NCI-H2196 (cell line): ENCODE data around the gene RBFOX1.

ENCODE experiments used
- DNase-seq: peaks from one replicate; lab custom pipeline; 2025; ENCODE audit not compliant: unreplicated experiment; lab: John Stamatoyannopoulos, UW

Gene RBFOX1

GRCh38 chr16:7408700-7409365, 76.2 kb downstream of the RBFOX1 start:
- no peak for DNase-seq

- DNase-seq, result no peak
Measured at GRCh38 chr16:7419441-7419840, 86.8 kb downstream of the RBFOX1 start.

- DNase-seq, result no peak
Measured at GRCh38 chr16:7420079-7420478, 87.4 kb downstream of the RBFOX1 start.

- no peak for DNase-seq
Measured at GRCh38 chr16:7420843-7421242, 88.2 kb downstream of the RBFOX1 start.

- no peak for DNase-seq
Measured at GRCh38 chr16:7421578-7421977, 88.9 kb downstream of the RBFOX1 start.

GRCh38 chr16:7422036-7422888, 89.6 kb downstream of the RBFOX1 start:
- no peak for DNase-seq

- no peak for DNase-seq
Measured at GRCh38 chr16:7423434-7424044, 90.9 kb downstream of the RBFOX1 start.

GRCh38 chr16:7426161-7426560, 93.5 kb downstream of the RBFOX1 start:
- no peak for DNase-seq

- DNase-seq, result no peak
Measured at GRCh38 chr16:7431723-7432122, 99.1 kb downstream of the RBFOX1 start.

GRCh38 chr16:7436306-7436705, 103.7 kb downstream of the RBFOX1 start:
- no peak for DNase-seq

GRCh38 chr16:7437135-7437804, 104.6 kb downstream of the RBFOX1 start:
- no peak for DNase-seq

GRCh38 chr16:7437843-7438242, 105.2 kb downstream of the RBFOX1 start:
- DNase-seq, result no peak

- no peak for DNase-seq
Measured at GRCh38 chr16:7438601-7439000, 106.0 kb downstream of the RBFOX1 start.

GRCh38 chr16:7439518-7439917, 106.9 kb downstream of the RBFOX1 start:
- DNase-seq, result no peak

- DNase-seq, result no peak
Measured at GRCh38 chr16:7440886-7441400, 108.3 kb downstream of the RBFOX1 start.

- DNase-seq, result no peak
Measured at GRCh38 chr16:7442050-7442449, 109.4 kb downstream of the RBFOX1 start.

- no peak for DNase-seq
Measured at GRCh38 chr16:7443142-7443541, 110.5 kb downstream of the RBFOX1 start.

GRCh38 chr16:7443648-7444365, 111.2 kb downstream of the RBFOX1 start:
- DNase-seq, result no peak

GRCh38 chr16:7449306-7449705, 116.7 kb downstream of the RBFOX1 start:
- DNase-seq, result no peak

- no peak for DNase-seq
Measured at GRCh38 chr16:7449808-7450207, 117.2 kb downstream of the RBFOX1 start.

GRCh38 chr16:7450440-7450839, 117.8 kb downstream of the RBFOX1 start:
- no peak for DNase-seq
